GM12875 (cell line): Measurements from ENCODE around the gene HOXB6.

Experiments
- H3K4me3 ChIP-seq: one replicate; pipeline ENCODE4 v1.5.1; 2011; ENCODE audit warnings: low read depth, low read length, control low read depth
- CTCF ChIP-seq: IDR thresholded peaks from 2 replicates; pipeline ENCODE4 v1.5.1; 2011; ENCODE audit warnings: low read depth, mild to moderate bottlenecking, control low read depth, inconsistent platforms, low read length, moderate library complexity, borderline replicate concordance; ENCODE audit not compliant: insufficient read depth

The HOXB6 gene

DNA sequence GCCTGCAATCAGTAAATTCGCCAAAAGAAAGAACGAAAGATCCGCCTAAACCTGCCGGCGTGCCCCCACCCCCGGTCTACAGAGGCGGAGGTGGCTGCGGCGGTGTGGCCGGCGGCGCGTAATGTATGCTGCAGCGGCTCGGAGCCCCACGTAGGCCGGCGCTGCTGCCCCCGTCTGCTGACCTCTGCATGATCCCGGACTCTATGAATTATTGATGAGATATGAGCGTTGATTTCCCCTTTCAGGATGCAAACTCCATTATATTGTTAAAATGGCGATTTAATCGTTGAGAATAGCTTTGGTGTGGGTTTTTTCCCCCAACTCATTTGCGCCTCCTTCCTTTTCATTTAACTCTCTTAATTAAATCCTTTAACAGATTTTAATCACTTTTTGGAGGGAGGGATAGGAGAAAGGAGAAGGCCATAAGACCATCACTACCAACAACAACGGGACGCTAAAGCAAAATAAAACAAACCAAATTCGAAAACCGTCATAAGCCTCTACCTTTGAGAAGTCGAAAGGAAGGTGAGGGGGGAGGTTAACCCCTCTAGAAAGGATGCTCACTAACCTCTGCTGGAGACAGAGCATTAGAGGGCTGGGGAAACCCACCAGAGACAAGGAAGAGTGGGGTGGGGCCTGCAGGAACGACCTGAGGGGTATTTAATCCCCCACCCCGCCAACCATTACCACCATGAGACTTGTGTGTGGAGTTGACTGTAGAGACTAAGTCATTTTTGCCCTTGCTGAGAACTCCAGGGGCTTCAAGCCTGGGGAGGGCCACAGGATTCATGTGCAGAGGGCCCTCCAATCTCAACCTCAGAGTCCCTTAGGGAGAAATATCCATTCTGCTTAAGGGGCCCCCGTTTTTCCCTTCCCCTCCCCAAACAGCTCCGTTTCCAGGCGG is 18.2 kb downstream of the HOXB6 start:
- no peak for TF ChIP-seq CTCF
- H3K4me3 ChIP-seq: peak overlapping the region; percentile 57

GRCh38 chr17:48584223-48584741 is 20.5 kb downstream of the HOXB6 start:
- TF ChIP-seq CTCF: no peak
- no peak overlapping the region for H3K4me3 ChIP-seq

- no peak overlapping the region for H3K4me3 ChIP-seq
- no peak for TF ChIP-seq CTCF
Observed at GRCh38 chr17:48583708-48584222, 21.0 kb downstream of the HOXB6 start.

GRCh38 chr17:48582750-48583069 is 22.1 kb downstream of the HOXB6 start:
- H3K4me3 ChIP-seq: no peak overlapping the region
- no peak for TF ChIP-seq CTCF

GRCh38 chr17:48579760-48580554 is 24.8 kb downstream of the HOXB6 start:
- no peak overlapping the region for H3K4me3 ChIP-seq
- no peak for TF ChIP-seq CTCF

- no peak overlapping the region for H3K4me3 ChIP-seq
- no peak for TF ChIP-seq CTCF
Observed at GRCh38 chr17:48579471-48579759, 25.4 kb downstream of the HOXB6 start.
